Activated naive CD4-positive, alpha-beta T cell treated with anti-CD3 and anti-CD28 coated beads for 36 hours (primary cell): ENCODE measurements around the gene VLDLR. TPM values are rescaled to one million over a fixed set of nuclear protein-coding genes. Genes with fewer than 3 reads are reported as not detected.

Experiments used
- CTCF ChIA-PET: fragments of 350-600 bp; sonication (Branson Sonifier 250); formaldehyde crosslinking; loops from one replicate; lab custom pipeline; 2021; ENCODE audit warnings: antibody characterized with exemption; lab: Charles Lee
- DNase-seq: peaks from one replicate; pipeline ENCODE4 v3.0.0-alpha.2; 2020
- H3K27ac Mint-ChIP-seq: one replicate; pipeline ENCODE4 v1.8.0; 2021; ENCODE audit warnings: mild to moderate bottlenecking, mixed read lengths
- H3K27me3 Mint-ChIP-seq: one replicate; pipeline ENCODE4 v1.8.0; 2021; ENCODE audit warnings: low read depth, mixed read lengths
- H3K36me3 Mint-ChIP-seq: one replicate; pipeline ENCODE4 v1.8.0; 2021; ENCODE audit warnings: low read depth, mixed read lengths
- H3K4me1 Mint-ChIP-seq: one replicate; pipeline ENCODE4 v1.8.0; 2021; ENCODE audit warnings: low read depth, mixed read lengths
- H3K4me3 Mint-ChIP-seq: one replicate; pipeline ENCODE4 v1.8.0; 2021; ENCODE audit warnings: mild to moderate bottlenecking, moderate library complexity, mixed read lengths
- H3K9me3 Mint-ChIP-seq: one replicate; pipeline ENCODE4 v1.8.0; 2021; ENCODE audit warnings: mixed read lengths
- intact Hi-C: fragments of 100-400 bp; cut with micrococcal nuclease; formaldehyde crosslinking; loops from one replicate; pipeline ENCODE4 v1.15.1; 2023
- total RNA-seq, 2 experiments: library from RNA; stranded (reverse); gene quantifications; one replicate each; pipeline ENCODE4 v1.2.3, GENCODE V29; 2021

The VLDLR gene
- total RNA-seq, 2 experiments from 2014 or later, result 7.7 to 8.6 TPM

- peaks cover 12% of the 10 kb centered on the region for H3K4me1 Mint-ChIP-seq
- no peaks in the 10 kb centered on the region for H3K9me3 Mint-ChIP-seq
- H3K4me3 Mint-ChIP-seq, result peak overlapping the region; percentile 71
- intact Hi-C loops, result loop anchor here (5.0 to 10.0 kb wide), 4 partner anchors 379 to 904 kb away; partner anchors contain the start of gene RFX3
- CTCF ChIA-PET, result no interaction called here
- H3K27ac Mint-ChIP-seq, result no peak overlapping the region
- no peak for DNase-seq
- H3K27me3 Mint-ChIP-seq, result peaks cover 69% of the 10 kb centered on the region
- peaks cover 1% of the 10 kb centered on the region for H3K36me3 Mint-ChIP-seq
Observed at GRCh38 chr9:2623288-2624050, 1.9 kb downstream of the VLDLR start.

GRCh38 chr9:2624051-2624682, 2.6 kb downstream of the VLDLR start:
- Mint-ChIP-seq H3K9me3 (no peaks in the 10 kb centered on the region), H3K27me3 (peaks cover 66% of the 10 kb centered on the region), H3K36me3 (peaks cover 1% of the 10 kb centered on the region), H3K27ac (no peak overlapping the region), H3K4me1 (peaks cover 12% of the 10 kb centered on the region), H3K4me3 (no peak overlapping the region)
- CTCF ChIA-PET, result no interaction called here
- intact Hi-C loops, result loop anchor here (5.0 to 10.0 kb wide), 4 partner anchors 379 to 903 kb away; partner anchors contain the start of gene RFX3
- no peak for DNase-seq

GRCh38 chr9:2625427-2625826, 3.8 kb downstream of the VLDLR start:
- intact Hi-C loops, result loop anchor here (10.0 kb wide), 3 partner anchors 381 to 471 kb away; no protein-coding TSS in a partner anchor
- H3K4me3 Mint-ChIP-seq, result no peak overlapping the region
- H3K27me3 Mint-ChIP-seq, result peaks cover 61% of the 10 kb centered on the region
- no peaks in the 10 kb centered on the region for H3K9me3 Mint-ChIP-seq
- DNase-seq, result no peak
- peaks cover 1% of the 10 kb centered on the region for H3K36me3 Mint-ChIP-seq
- CTCF ChIA-PET, result no interaction called here
- H3K27ac Mint-ChIP-seq, result no peak overlapping the region
- peaks cover 12% of the 10 kb centered on the region for H3K4me1 Mint-ChIP-seq

- no peak for DNase-seq
- H3K4me3 Mint-ChIP-seq, result no peak overlapping the region
- CTCF ChIA-PET, result no interaction called here
- peaks cover 3% of the 10 kb centered on the region for H3K9me3 Mint-ChIP-seq
- no peaks in the 10 kb centered on the region for H3K4me1 Mint-ChIP-seq
- H3K27me3 Mint-ChIP-seq, result peaks cover 52% of the 10 kb centered on the region
- no peak overlapping the region for H3K27ac Mint-ChIP-seq
- intact Hi-C loops, result loop anchor here (10.0 kb wide), 3 partner anchors 384 to 474 kb away; no protein-coding TSS in a partner anchor
- H3K36me3 Mint-ChIP-seq, result no peaks in the 10 kb centered on the region
Observed at GRCh38 chr9:2628919-2629318, 7.3 kb downstream of the VLDLR start.

- CTCF ChIA-PET, result no interaction called here
- no peaks in the 10 kb centered on the region for H3K36me3 Mint-ChIP-seq
- intact Hi-C loops, result no loop called here
Observed at GRCh38 chr9:2630158-2630557, 8.6 kb downstream of the VLDLR start.

GRCh38 chr9:2631263-2631662, 9.7 kb downstream of the VLDLR start:
- DNase-seq, result no peak
- Mint-ChIP-seq H3K27ac (no peak overlapping the region), H3K4me3 (no peak overlapping the region), H3K27me3 (peaks cover 46% of the 10 kb centered on the region), H3K9me3 (peaks cover 3% of the 10 kb centered on the region), H3K4me1 (no peaks in the 10 kb centered on the region), H3K36me3 (no peaks in the 10 kb centered on the region)
- CTCF ChIA-PET, result no interaction called here
- intact Hi-C loops, result no loop called here

More at GRCh38 chr9:2630158-2630557, 8.6 kb downstream of the VLDLR start:
- Mint-ChIP-seq H3K27ac (no peak overlapping the region), H3K27me3 (peaks cover 49% of the 10 kb centered on the region), H3K4me3 (no peak overlapping the region), H3K4me1 (no peaks in the 10 kb centered on the region), H3K9me3 (peaks cover 3% of the 10 kb centered on the region)
- DNase-seq, result no peak

GRCh38 chr9:2634153-2634552, 12.6 kb downstream of the VLDLR start:
- intact Hi-C loops, result no loop called here
- H3K9me3 Mint-ChIP-seq, result peaks cover 3% of the 10 kb centered on the region
- DNase-seq, result no peak
- peaks cover 4% of the 10 kb centered on the region for H3K4me1 Mint-ChIP-seq
- H3K4me3 Mint-ChIP-seq, result no peak overlapping the region
- H3K27ac Mint-ChIP-seq, result no peak overlapping the region
- H3K27me3 Mint-ChIP-seq, result peaks cover 38% of the 10 kb centered on the region
- H3K36me3 Mint-ChIP-seq, result no peaks in the 10 kb centered on the region
- CTCF ChIA-PET, result interaction anchor here (0.6 kb wide), 1 partner anchor 22 kb away, joined by 3 read pairs; no protein-coding TSS in a partner anchor

GRCh38 chr9:2634818-2635217, 13.2 kb downstream of the VLDLR start:
- intact Hi-C loops, result no loop called here
- CTCF ChIA-PET, result interaction anchor here (0.6 kb wide), 1 partner anchor 23 kb away, joined by 3 read pairs; no protein-coding TSS in a partner anchor
- Mint-ChIP-seq H3K27ac (no peak overlapping the region), H3K9me3 (peaks cover 3% of the 10 kb centered on the region), H3K27me3 (peaks cover 33% of the 10 kb centered on the region), H3K4me1 (peaks cover 9% of the 10 kb centered on the region), H3K36me3 (no peaks in the 10 kb centered on the region), H3K4me3 (no peak overlapping the region)
- DNase-seq, result no peak

GRCh38 chr9:2635922-2636321, 14.3 kb downstream of the VLDLR start:
- H3K9me3 Mint-ChIP-seq, result peaks cover 3% of the 10 kb centered on the region
- peaks cover 2% of the 10 kb centered on the region for H3K36me3 Mint-ChIP-seq
- H3K4me1 Mint-ChIP-seq, result peaks cover 9% of the 10 kb centered on the region
- DNase-seq, result no peak
- intact Hi-C loops, result no loop called here
- H3K4me3 Mint-ChIP-seq, result no peak overlapping the region
- H3K27me3 Mint-ChIP-seq, result peaks cover 29% of the 10 kb centered on the region
- no peak overlapping the region for H3K27ac Mint-ChIP-seq
- CTCF ChIA-PET, result no interaction called here

GRCh38 chr9:2637390-2637789, 15.8 kb downstream of the VLDLR start:
- Mint-ChIP-seq H3K4me1 (peaks cover 9% of the 10 kb centered on the region), H3K4me3 (no peak overlapping the region), H3K36me3 (peaks cover 2% of the 10 kb centered on the region), H3K27me3 (peaks cover 24% of the 10 kb centered on the region), H3K9me3 (no peaks in the 10 kb centered on the region), H3K27ac (no peak overlapping the region)
- CTCF ChIA-PET, result interaction anchor here (0.6 kb wide), 1 partner anchor 225 kb away, joined by 3 read pairs; no protein-coding TSS in a partner anchor
- intact Hi-C loops, result no loop called here
- no peak for DNase-seq

- Mint-ChIP-seq H3K27me3 (peaks cover 20% of the 10 kb centered on the region), H3K4me3 (no peak overlapping the region), H3K9me3 (peaks cover 2% of the 10 kb centered on the region), H3K4me1 (peaks cover 9% of the 10 kb centered on the region), H3K27ac (no peak overlapping the region), H3K36me3 (peaks cover 7% of the 10 kb centered on the region)
- CTCF ChIA-PET, result interaction anchor here (1.1 kb wide), 1 partner anchor 10 kb away, joined by 3 read pairs; no protein-coding TSS in a partner anchor
- intact Hi-C loops, result loop anchor here (1.0 kb wide), 2 partner anchors 16 to 18 kb away; partner anchors contain the start of gene VLDLR
- peak; percentile 7 for DNase-seq
Observed at GRCh38 chr9:2638871-2639673, 17.5 kb downstream of the VLDLR start.

- H3K27ac Mint-ChIP-seq, result no peak overlapping the region
- peaks cover 7% of the 10 kb centered on the region for H3K36me3 Mint-ChIP-seq
Observed at GRCh38 chr9:2639786-2640185, 18.2 kb downstream of the VLDLR start.

More at GRCh38 chr9:2639786-2640185, 18.2 kb downstream of the VLDLR start:
- H3K4me1 Mint-ChIP-seq, result peaks cover 9% of the 10 kb centered on the region
- CTCF ChIA-PET, result interaction anchor here (1.1 kb wide), 1 partner anchor 9 kb away, joined by 3 read pairs; no protein-coding TSS in a partner anchor
- peaks cover 13% of the 10 kb centered on the region for H3K27me3 Mint-ChIP-seq
- intact Hi-C loops, result loop anchor here (1.0 kb wide), 2 partner anchors 16 to 18 kb away; partner anchors contain the start of gene VLDLR
- H3K9me3 Mint-ChIP-seq, result peaks cover 2% of the 10 kb centered on the region
- no peak overlapping the region for H3K4me3 Mint-ChIP-seq
- DNase-seq, result no peak
